Spleen (tissue), 11 donors: ENCODE measurements around the gene BPTF. TPM values are rescaled to one million over a fixed set of nuclear protein-coding genes. Genes with fewer than 3 reads are reported as not detected.
A peak's percentile ranks its signal among the peaks of the same experiment; 100 is the strongest.

Experiments
- DNase-seq: peaks from one replicate; pipeline ENCODE4 v3.0.0-alpha.2; 2020
- H3K27ac ChIP-seq, 8 donors: fragments of 200-600 bp; sonication (generic) in 7 of 8; 1 replicate in 4 of 8; 2 replicates in 4 of 8; pipeline versions ENCODE4 v1.5.0 to v1.8.0; 2016 to 2021; ENCODE audit warnings: inconsistent platforms in 4 of 8, mild to moderate bottlenecking in 4 of 8, moderate library complexity in 1 of 8
- H3K27me3 ChIP-seq, 7 donors: fragments of 200-600 bp; sonication (generic) in 6 of 7; replicated peaks in 1 of 7; 1 replicate in 4 of 7; 2 replicates in 3 of 7; pipeline versions ENCODE4 v1.5.0 to v1.8.0; 2016 to 2021; ENCODE audit warnings: inconsistent platforms in 3 of 7, mild to moderate bottlenecking in 1 of 7
- H3K36me3 ChIP-seq, 6 donors: fragments of 200-600 bp; sonication (generic) in 5 of 6; 1 replicate in 4 of 6; 2 replicates in 2 of 6; pipeline versions ENCODE4 v1.5.0 to v1.8.0; 2016 to 2021; ENCODE audit warnings: inconsistent platforms in 2 of 6
- H3K4me1 ChIP-seq, 6 donors: fragments of 200-600 bp; sonication (generic) in 5 of 6; 1 replicate in 3 of 6; 2 replicates in 3 of 6; pipeline versions ENCODE4 v1.5.0 to v1.8.0; 2016 to 2021; ENCODE audit warnings: inconsistent platforms in 3 of 6
- H3K4me3 ChIP-seq, 8 donors: fragments of 200-600 bp; sonication (generic) in 7 of 8; 1 replicate in 4 of 8; 2 replicates in 4 of 8; pipeline versions ENCODE4 v1.5.0 to v1.8.0; 2016 to 2021; ENCODE audit warnings: inconsistent platforms in 4 of 8, mild to moderate bottlenecking in 4 of 8, moderate library complexity in 2 of 8
- H3K9me3 ChIP-seq, 8 donors: fragments of 200-600 bp; sonication (generic) in 7 of 8; 1 replicate in 4 of 8; 2 replicates in 4 of 8; pipeline versions ENCODE4 v1.5.0 to v1.8.0; 2016 to 2021; ENCODE audit warnings: inconsistent platforms in 4 of 8
- CTCF ChIP-seq, 11 experiments: fragments of 200-600 bp in 7 of 11; fragments of 450-650 bp in 4 of 11; sonication (generic) in 4 of 11; IDR thresholded peaks in 8 of 11; conservative IDR thresholded peaks in 3 of 11; 1 replicate in 7 of 11; 2 replicates in 4 of 11; pipeline versions ENCODE4 v1.4.0 to v1.8.0; 2016 to 2021; ENCODE audit warnings: antibody characterized with exemption in 11 of 11, inconsistent platforms in 4 of 11, mild to moderate bottlenecking in 1 of 11
- POLR2A ChIP-seq, 3 donors: fragments of 450-650 bp; IDR thresholded peaks; one replicate each; pipeline ENCODE4 v1.5.1; 2017; ENCODE audit warnings: antibody characterized with exemption in 3 of 3, mild to moderate bottlenecking in 1 of 3
- POLR2AphosphoS5 ChIP-seq, 3 donors: sonication (generic); formaldehyde crosslinking; IDR thresholded peaks; one replicate each; pipeline ENCODE4 v1.5.1; 2017; ENCODE audit warnings: antibody characterized with exemption in 3 of 3
- whole genome bisulfite sequencing, 5 donors: extraction: QIAGEN DNeasy Blood & Tissue Kit in 3 of 5; methylation state at CpG; one replicate each; pipeline versions ENCODE4 v1.1.5 to v1.1.7; 2013 to 2018; 5-methylcytosine and 5-hydroxymethylcytosine counted together
- intact Hi-C: fragments of 100-400 bp; cut with DNase I; formaldehyde crosslinking; loops from one replicate; pipeline ENCODE4 v1.15.0; 2023; ENCODE audit warnings: low total_unique reads
- polyA plus RNA-seq, 3 donors: library from polyadenylated mRNA; stranded (reverse); fragments of 200-250 nt; gene quantifications; one replicate each; pipeline ENCODE4 v1.2.1, GENCODE V29; 2013
- total RNA-seq, 7 donors: library from RNA; depleted of rRNA in 3 of 7; stranded (reverse); fragments of >200 nt in 3 of 7; fragmentation: NEBNext Ultra II Directional in 4 of 7; extraction: Animal tissue kit (Norgen Biotek cat#: 25700) in 4 of 7; gene quantifications; one replicate each; pipeline versions ENCODE4 v1.1.0 to v1.2.1, GENCODE V29; 2016 to 2021
- donor health status: healthy with polysubstance abuse.
- donor health status: DM: no; HTN: no; CAD: no; lungs with moderate emphysema.
- donor health status: DM: no; HTN: no; CAD: no.
- donor health status: Bipolar disorder and iron deficiency.
- donor health status: healthy.
- donor health status: DM: no; HTN: no; CAD: no.
- donor health status: DM: yes; HTN: yes; CAD: no.

BPTF gene
- total and polyA plus RNA-seq, 10 donors: 12.3 to 148 (median 120) TPM

- 66 to 77% (median 71%) methylated on average over 3 of the region's 3 CpGs for WGBS, 5 donors
Measured at GRCh38 chr17:67983383-67983688, 158.0 kb downstream of the BPTF start.

GRCh38 chr17:67990909-67991308, 165.6 kb downstream of the BPTF start:
- intact Hi-C loops: no loop called here
- Histone ChIP-seq H3K4me1 (peaks cover 12 to 34% (median 30%) of the 10 kb centered on the region in 6 donors), H3K27ac (no peak overlapping the region), H3K9me3 (no peaks in the 10 kb centered on the region), H3K27me3 (peaks cover 0 to 15% (median 0%) of the 10 kb centered on the region in 7 donors), H3K4me3 (no peak overlapping the region), H3K36me3 (no peaks in the 10 kb centered on the region)
- TF ChIP-seq POLR2AphosphoS5 (IDR thresholded peaks at IDR 0.05): no peak
- TF ChIP-seq POLR2A (IDR thresholded peaks at IDR 0.05): no peak
- no peak for TF ChIP-seq CTCF (IDR thresholded peaks at IDR 0.05 in 8 of 11, conservative IDR thresholded peaks at IDR 0.05 in 3 of 11)
- no peak for DNase-seq
- 95 to 98% (median 97%) methylated on average over 4 of the region's 4 CpGs for WGBS, 5 donors

More at GRCh38 chr17:67983383-67983688, 158.0 kb downstream of the BPTF start:
- Histone ChIP-seq H3K27ac (no peak overlapping the region), H3K36me3 (peaks cover 0 to 47% (median 2%) of the 10 kb centered on the region in 6 donors), H3K4me1 (no peaks in the 10 kb centered on the region), H3K9me3 (no peaks in the 10 kb centered on the region), H3K27me3 (no peaks in the 10 kb centered on the region), H3K4me3 (no peak overlapping the region)
- intact Hi-C loops: no loop called here
- TF ChIP-seq CTCF (IDR thresholded peaks at IDR 0.05 in 8 of 11, conservative IDR thresholded peaks at IDR 0.05 in 3 of 11) (no peak), POLR2AphosphoS5 (IDR thresholded peaks at IDR 0.05) (no peak), POLR2A (IDR thresholded peaks at IDR 0.05) (no peak)
- DNase-seq: no peak

- Histone ChIP-seq H3K27ac (peak overlapping the region; percentile 92 to 96 (median 93)), H3K9me3 (no peaks in the 10 kb centered on the region), H3K4me1 (peaks cover 12 to 44% (median 38%) of the 10 kb centered on the region in 6 donors), H3K27me3 (peaks cover 0 to 26% (median 0%) of the 10 kb centered on the region in 7 donors), H3K4me3 (peak overlapping the region; percentile 54 to 92 (median 66)), H3K36me3 (no peaks in the 10 kb centered on the region)
- no peak for TF ChIP-seq POLR2AphosphoS5 (IDR thresholded peaks at IDR 0.05)
- TF ChIP-seq CTCF (IDR thresholded peaks at IDR 0.05 in 8 of 11, conservative IDR thresholded peaks at IDR 0.05 in 3 of 11): no peak
- no peak for TF ChIP-seq POLR2A (IDR thresholded peaks at IDR 0.05)
- DNase-seq: no peak
- intact Hi-C loops: no loop called here
- WGBS, 5 donors: 6 to 11% (median 7%) methylated on average over 15 to 18 of the region's 18 CpGs
Measured at GRCh38 chr17:67992548-67993152, 167.3 kb downstream of the BPTF start.

GRCh38 chr17:67993153-67993997, 168.1 kb downstream of the BPTF start:
- Histone ChIP-seq H3K4me3 (peak overlapping the region; percentile 54 to 92 (median 66)), H3K36me3 (no peaks in the 10 kb centered on the region), H3K4me1 (peaks cover 12 to 44% (median 38%) of the 10 kb centered on the region in 6 donors), H3K27me3 (peaks cover 0 to 26% (median 0%) of the 10 kb centered on the region in 7 donors), H3K27ac (peak overlapping the region; percentile 92 to 96 (median 93)), H3K9me3 (no peaks in the 10 kb centered on the region)
- 0 to 2% (median 1%) methylated on average over 36 to 144 of the region's 144 CpGs for WGBS, 5 donors
- peak in 1 of 11 experiments; percentile 19 for TF ChIP-seq CTCF (IDR thresholded peaks at IDR 0.05 in 8 of 11, conservative IDR thresholded peaks at IDR 0.05 in 3 of 11)
- TF ChIP-seq POLR2A (IDR thresholded peaks at IDR 0.05): no peak
- TF ChIP-seq POLR2AphosphoS5 (IDR thresholded peaks at IDR 0.05): peak; percentile 31 to 75 (median 72)
- DNase-seq: peak; percentile 95
- intact Hi-C loops: no loop called here
